ENCODE measurements around the gene AGMO.

Gene AGMO

DNA sequence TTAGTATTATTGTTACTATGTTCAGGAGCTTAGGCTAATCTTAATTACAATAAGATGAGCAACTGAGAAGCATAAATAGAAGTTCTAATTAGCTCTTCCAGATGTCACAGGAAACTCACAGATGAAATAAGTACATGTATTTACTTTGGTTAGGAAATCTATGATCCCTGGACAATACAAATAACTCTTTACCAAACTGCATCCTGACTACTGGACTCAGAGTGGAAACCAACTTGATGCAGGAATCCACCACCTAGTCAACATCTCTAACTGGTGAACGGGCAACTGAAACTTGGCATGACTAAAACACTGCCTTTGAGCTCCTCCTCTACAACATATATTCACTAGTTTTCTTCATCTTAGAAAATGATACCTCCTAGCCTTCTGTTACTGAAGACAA lies 193.2 kb downstream of the AGMO start:
- H3K14ac ChIP-seq (ENCODE audit: low read length) = no peak overlapping the region
- no CpG with 5 or more reads among the region's 1 CpG for WGBS, 2 donors (ENCODE audit: extremely low coverage in 2 of 2, insufficient read length in 2 of 2, insufficient replicate concordance in 1 of 2)
- no peak overlapping the region for H2AFZ ChIP-seq (ENCODE audit: low read length)
- no peak overlapping the region for H2BK5ac ChIP-seq (ENCODE audit: low read length)
- no peak overlapping the region for H3K23ac ChIP-seq (ENCODE audit: low read depth, low read length, poor library complexity)
- no peak overlapping the region for H3K18ac ChIP-seq (ENCODE audit: low read length)
- no peak overlapping the region for H2BK12ac ChIP-seq (ENCODE audit: low read length)
- H3K36me3 ChIP-seq (replicated peaks in 1 of 2; ENCODE audit: control insufficient read depth in 2 of 2, insufficient read depth in 2 of 2, low read length in 2 of 2) = no peaks in the 10 kb centered on the region
- H3K9ac ChIP-seq (ENCODE audit: low read depth, low read length, poor library complexity) = no peak overlapping the region
- no peak overlapping the region for H3K4me3 ChIP-seq (ENCODE audit: low read length in 2 of 2)
- no peak overlapping the region for H4K8ac ChIP-seq (ENCODE audit: low read depth, low read length)
- H2AK5ac ChIP-seq (ENCODE audit: low read depth, low read length) = no peak overlapping the region
- no peaks in the 10 kb centered on the region for H3K27me3 ChIP-seq (ENCODE audit: control insufficient read depth in 3 of 3, insufficient read depth in 3 of 3, low read depth in 1 of 3, low read length in 3 of 3)
- H3K27ac ChIP-seq (replicated peaks; ENCODE audit: low read length) = no peak overlapping the region
- no peak overlapping the region for H4K91ac ChIP-seq (ENCODE audit: low read depth, low read length, poor library complexity)
- no peak overlapping the region for H3K4me2 ChIP-seq (ENCODE audit: insufficient read depth, low read length, poor library complexity, severe bottlenecking)
- no peaks in the 10 kb centered on the region for H3K9me3 ChIP-seq (replicated peaks in 1 of 2; ENCODE audit: control insufficient read depth in 2 of 2, insufficient read depth in 1 of 2, low read depth in 1 of 2, low read length in 2 of 2)
- no peak for DNase-seq (ENCODE audit: low spot score)
- H2BK15ac ChIP-seq (ENCODE audit: low read length) = no peak overlapping the region
- no peaks in the 10 kb centered on the region for H3K4me1 ChIP-seq (ENCODE audit: control insufficient read depth in 2 of 2, insufficient read depth in 1 of 2, low read depth in 1 of 2, low read length in 2 of 2)
- H2BK120ac ChIP-seq (ENCODE audit: low read depth, low read length) = no peak overlapping the region
- no peaks in the 10 kb centered on the region for H3K79me1 ChIP-seq (ENCODE audit: low read depth, low read length)
- no peak overlapping the region for H3K4ac ChIP-seq (ENCODE audit: low read length)

DNA sequence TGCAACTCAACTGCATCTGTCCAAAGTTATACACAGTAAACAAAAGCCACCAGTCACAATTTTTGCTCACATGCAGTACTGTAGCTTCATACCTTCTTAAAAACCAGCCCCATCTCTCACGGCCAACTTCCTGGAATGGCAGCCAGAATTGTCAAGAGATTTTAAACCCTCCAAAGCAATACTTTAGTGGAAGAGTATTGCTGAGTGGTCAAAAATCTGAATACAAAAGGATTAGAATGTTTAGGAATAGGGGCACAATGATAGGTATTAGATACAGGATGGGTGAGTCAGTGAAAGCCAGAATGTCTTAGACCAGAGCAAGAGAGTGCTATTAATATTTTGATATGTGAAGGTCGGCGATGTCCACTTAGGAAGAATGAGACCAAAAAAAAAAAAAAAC lies 193.9 kb downstream of the AGMO start:
- no peaks in the 10 kb centered on the region for H3K4me1 ChIP-seq (ENCODE audit: control insufficient read depth in 2 of 2, insufficient read depth in 1 of 2, low read depth in 1 of 2, low read length in 2 of 2)
- no peak overlapping the region for H3K27ac ChIP-seq (replicated peaks; ENCODE audit: low read length)
- H3K4me2 ChIP-seq (ENCODE audit: insufficient read depth, low read length, poor library complexity, severe bottlenecking) = no peak overlapping the region
- H3K4me3 ChIP-seq (ENCODE audit: low read length in 2 of 2) = no peak overlapping the region
- no peaks in the 10 kb centered on the region for H3K36me3 ChIP-seq (replicated peaks in 1 of 2; ENCODE audit: control insufficient read depth in 2 of 2, insufficient read depth in 2 of 2, low read length in 2 of 2)
- no peak overlapping the region for H2BK120ac ChIP-seq (ENCODE audit: low read depth, low read length)
- H3K27me3 ChIP-seq (ENCODE audit: control insufficient read depth in 3 of 3, insufficient read depth in 3 of 3, low read depth in 1 of 3, low read length in 3 of 3) = no peaks in the 10 kb centered on the region
- H2BK12ac ChIP-seq (ENCODE audit: low read length) = no peak overlapping the region
- H3K18ac ChIP-seq (ENCODE audit: low read length) = no peak overlapping the region
- no peak overlapping the region for H3K9ac ChIP-seq (ENCODE audit: low read depth, low read length, poor library complexity)
- H3K9me3 ChIP-seq (replicated peaks in 1 of 2; ENCODE audit: control insufficient read depth in 2 of 2, insufficient read depth in 1 of 2, low read depth in 1 of 2, low read length in 2 of 2) = no peaks in the 10 kb centered on the region
- H3K14ac ChIP-seq (ENCODE audit: low read length) = no peak overlapping the region
- no peak overlapping the region for H2BK15ac ChIP-seq (ENCODE audit: low read length)
- H4K91ac ChIP-seq (ENCODE audit: low read depth, low read length, poor library complexity) = no peak overlapping the region
- no peak overlapping the region for H4K8ac ChIP-seq (ENCODE audit: low read depth, low read length)
- H3K23ac ChIP-seq (ENCODE audit: low read depth, low read length, poor library complexity) = no peak overlapping the region
- no peak overlapping the region for H2BK5ac ChIP-seq (ENCODE audit: low read length)
- no peak overlapping the region for H3K4ac ChIP-seq (ENCODE audit: low read length)
- H3K79me1 ChIP-seq (ENCODE audit: low read depth, low read length) = no peaks in the 10 kb centered on the region
- no peak for DNase-seq (ENCODE audit: low spot score)
- H2AFZ ChIP-seq (ENCODE audit: low read length) = no peak overlapping the region
- no CpG with 5 or more reads among the region's 3 CpGs for WGBS, 2 donors (ENCODE audit: extremely low coverage in 2 of 2, insufficient read length in 2 of 2, insufficient replicate concordance in 1 of 2)
- no peak overlapping the region for H2AK5ac ChIP-seq (ENCODE audit: low read depth, low read length)

DNA sequence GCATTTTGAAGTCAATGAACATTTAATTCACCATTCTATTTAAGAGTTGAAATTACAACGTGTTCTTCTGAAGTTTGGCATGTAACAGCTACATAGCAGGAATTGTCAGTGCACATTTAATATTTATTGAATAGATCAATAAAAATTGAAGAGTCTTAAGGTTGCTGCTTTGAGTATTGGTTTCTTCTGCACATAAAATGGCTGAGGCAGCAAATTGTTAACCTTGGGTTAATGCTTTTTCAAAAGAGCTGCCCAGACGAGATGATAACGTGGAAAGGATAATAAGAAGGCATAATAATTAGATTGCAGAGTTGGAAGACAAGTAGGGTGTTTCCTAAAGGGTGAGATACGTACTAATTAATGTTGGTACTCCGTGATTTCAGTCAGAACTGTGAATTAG lies 203.7 kb downstream of the AGMO start:
- no peak overlapping the region for H3K18ac ChIP-seq (ENCODE audit: low read length)
- no peak overlapping the region for H2BK120ac ChIP-seq (ENCODE audit: low read depth, low read length)
- H2BK5ac ChIP-seq (ENCODE audit: low read length) = no peak overlapping the region
- H4K8ac ChIP-seq (ENCODE audit: low read depth, low read length) = no peak overlapping the region
- H3K14ac ChIP-seq (ENCODE audit: low read length) = no peak overlapping the region
- H3K4me2 ChIP-seq (ENCODE audit: insufficient read depth, low read length, poor library complexity, severe bottlenecking) = no peak overlapping the region
- no peak overlapping the region for H2BK15ac ChIP-seq (ENCODE audit: low read length)
- H2BK12ac ChIP-seq (ENCODE audit: low read length) = no peak overlapping the region
- no peak for DNase-seq (ENCODE audit: low spot score)
- H2AK5ac ChIP-seq (ENCODE audit: low read depth, low read length) = no peak overlapping the region
- no peak overlapping the region for H3K4me3 ChIP-seq (ENCODE audit: low read length in 2 of 2)
- no peaks in the 10 kb centered on the region for H3K27me3 ChIP-seq (ENCODE audit: control insufficient read depth in 3 of 3, insufficient read depth in 3 of 3, low read depth in 1 of 3, low read length in 3 of 3)
- no peak overlapping the region for H2AFZ ChIP-seq (ENCODE audit: low read length)
- no CpG with 5 or more reads among the region's 5 CpGs for WGBS, 2 donors (ENCODE audit: extremely low coverage in 2 of 2, insufficient read length in 2 of 2, insufficient replicate concordance in 1 of 2)
- no peak overlapping the region for H3K27ac ChIP-seq (replicated peaks; ENCODE audit: low read length)
- no peaks in the 10 kb centered on the region for H3K9me3 ChIP-seq (replicated peaks in 1 of 2; ENCODE audit: control insufficient read depth in 2 of 2, insufficient read depth in 1 of 2, low read depth in 1 of 2, low read length in 2 of 2)
- H3K23ac ChIP-seq (ENCODE audit: low read depth, low read length, poor library complexity) = no peak overlapping the region
- no peaks in the 10 kb centered on the region for H3K36me3 ChIP-seq (replicated peaks in 1 of 2; ENCODE audit: control insufficient read depth in 2 of 2, insufficient read depth in 2 of 2, low read length in 2 of 2)
- no peaks in the 10 kb centered on the region for H3K79me1 ChIP-seq (ENCODE audit: low read depth, low read length)
- no peak overlapping the region for H3K9ac ChIP-seq (ENCODE audit: low read depth, low read length, poor library complexity)
- no peaks in the 10 kb centered on the region for H3K4me1 ChIP-seq (ENCODE audit: control insufficient read depth in 2 of 2, insufficient read depth in 1 of 2, low read depth in 1 of 2, low read length in 2 of 2)
- no peak overlapping the region for H3K4ac ChIP-seq (ENCODE audit: low read length)
- no peak overlapping the region for H4K91ac ChIP-seq (ENCODE audit: low read depth, low read length, poor library complexity)

DNA sequence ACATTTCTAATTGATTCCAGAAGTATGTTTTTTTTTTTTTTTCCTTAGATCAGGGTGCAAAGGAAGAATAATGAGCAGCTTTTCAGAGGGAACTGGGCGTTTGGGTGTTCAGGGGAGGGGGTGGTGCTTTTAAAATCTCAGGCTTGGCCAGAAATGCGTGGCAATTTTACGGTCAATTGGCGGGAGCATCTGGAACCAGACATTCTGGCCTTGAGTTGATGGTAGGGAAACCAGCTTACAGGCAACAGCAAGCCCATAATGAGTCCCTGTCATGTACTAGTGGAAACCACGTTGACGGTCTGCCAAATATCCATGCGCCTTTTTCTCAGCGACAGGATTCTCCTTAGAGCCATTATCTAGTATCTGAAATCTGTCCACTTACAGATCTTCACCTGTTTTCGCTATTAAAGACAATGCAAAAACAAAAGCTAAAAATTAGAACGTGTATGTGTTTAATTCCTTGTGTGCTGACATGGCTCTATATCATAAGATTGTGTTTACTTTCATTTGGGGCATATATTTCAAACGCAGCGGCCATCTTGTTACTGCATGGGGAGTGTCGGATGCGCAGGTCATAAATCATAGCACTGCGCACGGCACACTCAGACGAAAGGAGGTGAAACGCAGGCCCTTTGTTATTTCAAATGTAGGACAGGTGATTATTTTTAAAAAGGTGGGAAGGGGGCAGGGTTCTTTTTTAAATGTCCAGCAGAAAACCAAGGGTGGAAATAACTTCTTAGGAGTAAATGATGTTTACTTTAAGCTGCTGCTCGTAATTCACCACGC lies 209.2 kb downstream of the AGMO start:
- no peak overlapping the region for H2AFZ ChIP-seq (ENCODE audit: low read length)
- no peak overlapping the region for H4K91ac ChIP-seq (ENCODE audit: low read depth, low read length, poor library complexity)
- H2AK5ac ChIP-seq (ENCODE audit: low read depth, low read length) = no peak overlapping the region
- H2BK15ac ChIP-seq (ENCODE audit: low read length) = no peak overlapping the region
- no peak overlapping the region for H3K14ac ChIP-seq (ENCODE audit: low read length)
- no peak overlapping the region for H2BK5ac ChIP-seq (ENCODE audit: low read length)
- H3K79me1 ChIP-seq (ENCODE audit: low read depth, low read length) = no peaks in the 10 kb centered on the region
- H3K4me3 ChIP-seq (ENCODE audit: low read length in 2 of 2) = no peak overlapping the region
- H3K4ac ChIP-seq (ENCODE audit: low read length) = no peak overlapping the region
- no peak overlapping the region for H3K27ac ChIP-seq (replicated peaks; ENCODE audit: low read length)
- no peak overlapping the region for H2BK120ac ChIP-seq (ENCODE audit: low read depth, low read length)
- H3K4me1 ChIP-seq (ENCODE audit: control insufficient read depth in 2 of 2, insufficient read depth in 1 of 2, low read depth in 1 of 2, low read length in 2 of 2) = no peaks in the 10 kb centered on the region
- WGBS, 2 donors (ENCODE audit: extremely low coverage in 2 of 2, insufficient read length in 2 of 2, insufficient replicate concordance in 1 of 2) = no CpG with 5 or more reads among the region's 20 CpGs
- no peak overlapping the region for H2BK12ac ChIP-seq (ENCODE audit: low read length)
- no peak overlapping the region for H3K18ac ChIP-seq (ENCODE audit: low read length)
- no peaks in the 10 kb centered on the region for H3K27me3 ChIP-seq (ENCODE audit: control insufficient read depth in 3 of 3, insufficient read depth in 3 of 3, low read depth in 1 of 3, low read length in 3 of 3)
- H3K23ac ChIP-seq (ENCODE audit: low read depth, low read length, poor library complexity) = no peak overlapping the region
- no peak for DNase-seq (ENCODE audit: low spot score)
- H4K8ac ChIP-seq (ENCODE audit: low read depth, low read length) = no peak overlapping the region
- H3K9me3 ChIP-seq (replicated peaks in 1 of 2; ENCODE audit: control insufficient read depth in 2 of 2, insufficient read depth in 1 of 2, low read depth in 1 of 2, low read length in 2 of 2) = no peaks in the 10 kb centered on the region
- no peak overlapping the region for H3K4me2 ChIP-seq (ENCODE audit: insufficient read depth, low read length, poor library complexity, severe bottlenecking)
- no peaks in the 10 kb centered on the region for H3K36me3 ChIP-seq (replicated peaks in 1 of 2; ENCODE audit: control insufficient read depth in 2 of 2, insufficient read depth in 2 of 2, low read length in 2 of 2)
- H3K9ac ChIP-seq (ENCODE audit: low read depth, low read length, poor library complexity) = no peak overlapping the region
